HCT116 (cell line): Measurements from ENCODE around the gene FAM89B. TPM values are rescaled to one million over a fixed set of nuclear protein-coding genes. Genes with fewer than 3 reads are reported as not detected.

ENCODE experiments used
- ATAC-seq: fragments of 200-7000 bp; cut with Tn5 transposase; 2 replicates; pipeline ENCODE4 v1.9.1; 2020; ENCODE audit warnings: mild to moderate bottlenecking, moderate library complexity
- BruUV-seq: library from RNA; stranded (reverse); fragments of 400-500 nt; replicated peaks from 2 replicates; lab custom pipeline; 2021; lab: Mats Ljungman, UMichigan
- CTCF ChIA-PET: fragments of 300-600 bp; sonication (Branson Sonifier 250); formaldehyde crosslinking; loops from one replicate; lab custom pipeline; 2021; ENCODE audit warnings: antibody characterized with exemption; lab: Charles Lee
- POLR2A ChIA-PET: fragments of 300-600, 350-600 bp; sonication (Branson Sonifier 250); formaldehyde crosslinking; loops from one replicate; lab custom pipeline; 2021; ENCODE audit warnings: antibody characterized with exemption; lab: Charles Lee
- RAD21 ChIA-PET, 2 experiments: fragments of 300-600 bp; sonication (Branson Sonifier 250); formaldehyde crosslinking; loops; one replicate each; lab custom pipeline; 2023; ENCODE audit warnings: low total read pairs in 2 of 2; ENCODE audit not compliant: uncharacterized antibody in 2 of 2, unreplicated experiment in 2 of 2, low non-redundant PET in 1 of 2; lab: Charles Lee
- DNase-seq: peaks from one replicate; pipeline ENCODE4 v3.0.0-alpha.2; 2010; ENCODE audit warnings: low read depth, low spot score
- H2AFZ ChIP-seq: fragments of 200-600 bp; shearing (Covaris generic), sonication (generic); 2 replicates; pipeline ENCODE4 v1.6.1; 2017; ENCODE audit warnings: low read depth, mixed run types, mixed read lengths, antibody characterized with exemption, low read length; ENCODE audit not compliant: poor library complexity, severe bottlenecking
- H3K27ac ChIP-seq: 2 replicates; pipeline ENCODE4 v1.5.1; 2012; ENCODE audit warnings: low read depth, low read length
- H3K27me3 ChIP-seq: fragments of 200-600 bp; sonication (generic); 2 replicates; pipeline ENCODE4 v1.6.1; 2016; ENCODE audit warnings: mixed run types, low read length, mixed read lengths; ENCODE audit not compliant: insufficient read depth
- H3K36me3 ChIP-seq, 2 experiments: fragments of 200-500 bp in 1 of 2; fragments of 200-600 bp in 1 of 2; sonication (Bioruptor generic) in 1 of 2; sonication (generic) in 1 of 2; 2 replicates each; pipeline versions ENCODE4 v1.5.1 to v1.6.1; 2014 to 2016; ENCODE audit warnings: low read length in 2 of 2, inconsistent platforms in 1 of 2, mixed read lengths in 1 of 2, mixed run types in 1 of 2; ENCODE audit not compliant: insufficient read depth in 2 of 2, control insufficient read depth in 1 of 2
- H3K4me1 ChIP-seq, 2 experiments: fragments of 200-600 bp in 1 of 2; sonication (generic) in 1 of 2; 2 replicates each; pipeline versions ENCODE4 v1.5.1 to v1.6.1; 2012 to 2017; ENCODE audit warnings: low read length in 2 of 2, inconsistent platforms in 1 of 2, mild to moderate bottlenecking in 1 of 2, mixed read lengths in 1 of 2, mixed run types in 1 of 2, moderate library complexity in 1 of 2; ENCODE audit not compliant: insufficient read depth in 2 of 2, control insufficient read depth in 1 of 2
- H3K4me2 ChIP-seq: fragments of 200-600 bp; sonication (generic); 2 replicates; pipeline ENCODE4 v1.6.1; 2017; ENCODE audit warnings: mixed run types, low read length, mixed read lengths
- H3K4me3 ChIP-seq, 2 experiments: fragments of 200-600 bp in 1 of 2; sonication (generic) in 1 of 2; replicated peaks in 1 of 2; 2 replicates each; pipeline ENCODE4 v1.5.1; 2011 to 2016; ENCODE audit warnings: low read length in 2 of 2, control low read depth in 1 of 2, low read depth in 1 of 2, mild to moderate bottlenecking in 1 of 2, mixed read lengths in 1 of 2, mixed run types in 1 of 2
- H3K79me2 ChIP-seq: fragments of 200-600 bp; sonication (generic); 2 replicates; pipeline ENCODE4 v1.6.1; 2017; ENCODE audit warnings: mild to moderate bottlenecking, mixed run types, low read length, moderate library complexity, mixed read lengths; ENCODE audit not compliant: insufficient read depth
- H3K9ac ChIP-seq: fragments of 200-600 bp; sonication (generic); 2 replicates; pipeline ENCODE4 v1.6.1; 2016; ENCODE audit warnings: low read length, mixed read lengths
- H3K9me2 ChIP-seq: fragments of 200-600 bp; sonication (generic), shearing (Covaris generic); 2 replicates; pipeline ENCODE4 v1.6.1; 2017; ENCODE audit warnings: mixed run types, mild to moderate bottlenecking, moderate library complexity; ENCODE audit not compliant: insufficient read depth
- H3K9me3 ChIP-seq, 2 experiments: fragments of 200-500 bp in 1 of 2; fragments of 200-600 bp in 1 of 2; sonication (Bioruptor generic) in 1 of 2; sonication (generic) in 1 of 2; 2 replicates each; pipeline ENCODE4 v1.6.1; 2014 to 2017; ENCODE audit warnings: low read length in 2 of 2, mixed read lengths in 2 of 2, inconsistent platforms in 1 of 2, low read depth in 1 of 2, mild to moderate bottlenecking in 1 of 2, mixed run types in 1 of 2, moderate library complexity in 1 of 2; ENCODE audit not compliant: control insufficient read depth in 1 of 2, insufficient read depth in 1 of 2
- H4K20me1 ChIP-seq: fragments of 200-600 bp; sonication (generic), shearing (Covaris generic); 2 replicates; pipeline ENCODE4 v1.6.1; 2017; ENCODE audit warnings: mixed run types, mild to moderate bottlenecking, moderate library complexity; ENCODE audit not compliant: insufficient read depth
- CBX3 ChIP-seq: IDR thresholded peaks from 2 replicates; pipeline ENCODE4 v1.6.1; 2012; ENCODE audit warnings: low read depth
- EGR1 ChIP-seq: IDR thresholded peaks from 2 replicates; pipeline ENCODE4 v1.6.1; 2012; ENCODE audit warnings: low read depth
- FOSL1 ChIP-seq: IDR thresholded peaks from 2 replicates; pipeline ENCODE4 v1.6.1; 2012; ENCODE audit warnings: low read depth
- JUND ChIP-seq: IDR thresholded peaks from 2 replicates; pipeline ENCODE4 v1.6.1; 2012
- POLR2A ChIP-seq: IDR thresholded peaks from 2 replicates; pipeline ENCODE4 v1.7.0; 2011; ENCODE audit warnings: borderline replicate concordance; ENCODE audit not compliant: insufficient read depth, insufficient read length; ENCODE audit errors: extremely low read depth
- RAD21 ChIP-seq: IDR thresholded peaks from 2 replicates; pipeline ENCODE4 v1.6.1; 2012; ENCODE audit warnings: low read depth, mild to moderate bottlenecking
- SIN3A ChIP-seq: IDR thresholded peaks from 2 replicates; pipeline ENCODE4 v1.6.1; 2012; ENCODE audit warnings: low read depth
- TCF7L2 ChIP-seq: IDR thresholded peaks from 2 replicates; pipeline ENCODE4 v1.7.0; 2011; ENCODE audit warnings: borderline replicate concordance, inconsistent platforms; ENCODE audit not compliant: insufficient read depth, insufficient read length; ENCODE audit errors: extremely low read depth
- YY1 ChIP-seq: IDR thresholded peaks from 2 replicates; pipeline ENCODE4 v1.6.1; 2011; ENCODE audit warnings: low read length, low read depth, moderate library complexity, mild to moderate bottlenecking; ENCODE audit not compliant: insufficient replicate concordance; ENCODE audit errors: extremely low read depth
- ZFX ChIP-seq: fragments of 450-650 bp; IDR thresholded peaks from 2 replicates; pipeline ENCODE4 v1.6.1; 2017
- intact Hi-C: fragments of 100-400 bp; cut with micrococcal nuclease; formaldehyde crosslinking; loops from 2 replicates; pipeline ENCODE4 v1.10.0; 2022
- total RNA-seq: library from RNA; stranded (reverse); gene quantifications from one replicate; pipeline ENCODE4 v1.2.1, GENCODE V29; 2021; ENCODE audit not compliant: unreplicated experiment
- TF ChIP-seq, protein P1 (sequence below): IDR thresholded peaks from 2 replicates; pipeline ENCODE4 v1.6.1; 2012
- TF ChIP-seq, protein P2 (sequence below): IDR thresholded peaks from 2 replicates; pipeline ENCODE4 v1.6.1; 2012; ENCODE audit warnings: low read depth

The FAM89B gene
- total RNA-seq, 1 experiment from 2014 or later: 60.0 TPM

DNA sequence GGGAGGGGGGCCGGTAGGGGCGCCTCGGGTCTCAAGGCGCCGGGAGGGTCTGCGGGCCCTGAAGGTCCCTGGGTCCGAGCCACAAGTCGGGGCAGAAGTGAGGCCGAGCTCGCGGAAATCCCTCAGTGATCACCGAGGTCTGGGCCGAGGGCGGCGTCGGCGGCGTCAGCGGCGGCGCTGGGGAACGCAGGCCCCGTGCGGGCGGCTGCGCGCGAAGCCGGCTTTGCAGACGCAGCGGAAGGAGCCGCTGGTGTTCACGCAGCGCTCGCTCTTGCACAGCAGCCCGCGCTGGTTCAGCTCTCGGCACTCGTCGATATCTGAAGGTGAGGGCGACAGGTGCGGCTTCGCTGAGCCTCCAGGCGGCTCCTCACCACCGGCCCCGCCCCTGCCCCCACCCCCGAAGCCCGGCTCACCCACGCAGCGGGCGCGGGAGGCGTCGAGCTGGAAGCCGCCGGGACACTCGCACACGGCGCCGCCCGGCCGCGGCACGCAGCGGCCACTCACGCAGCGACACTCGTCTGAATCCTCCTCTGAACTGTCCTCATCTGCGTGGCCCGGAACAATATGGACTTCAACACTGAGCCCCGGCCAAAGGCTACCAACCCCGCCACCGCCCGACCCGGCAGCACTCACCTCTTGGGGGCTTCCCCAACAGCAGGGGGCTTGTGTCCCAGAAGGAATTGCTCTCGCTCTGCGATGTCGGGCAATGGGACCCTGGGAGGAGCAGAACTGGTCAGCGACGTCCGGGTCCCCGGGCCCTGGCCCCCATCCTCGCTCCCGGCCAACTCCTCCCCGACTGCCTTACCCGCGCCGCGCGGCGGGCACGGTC is 33.2 kb upstream of the FAM89B start:
- peaks cover 3 to 4% of the 10 kb centered on the region in 2 experiments; a peak in 3 of 4 replicates for H3K36me3 ChIP-seq
- H3K4me2 ChIP-seq: peak overlapping the region; percentile 94
- BruUV-seq: no TSS peak
- no peak overlapping the region for H2AFZ ChIP-seq
- intact Hi-C loops: no loop called here
- H3K9ac ChIP-seq: peak overlapping the region; percentile 82
- no peaks in the 10 kb centered on the region for H4K20me1 ChIP-seq
- ChIA-PET RAD21 (interaction anchor here (0.6 to 3.3 kb wide), 6 partner anchors 13 to 124 kb away, joined by 3 to 32 read pairs (median 4); partner anchors contain the start of genes FAM89B (in 2 of the 2) and ZNRD2 (in 1 of the 2)), POLR2A (interaction anchor here (1.2 to 2.8 kb wide), 8 partner anchors 14 to 63 kb away, joined by 3 to 16 read pairs (median 8); partner anchors contain the start of genes FAM89B, LTBP3, SCYL1 and ZNRD2), CTCF (interaction anchor here (0.6 to 4.6 kb wide), 8 partner anchors 13 to 76 kb away, joined by 3 to 89 read pairs (median 10); partner anchors contain the start of genes EHBP1L1, FAM89B, PCNX3 and SCYL1)
- TF ChIP-seq JUND (no peak), POLR2A (no peak), YY1 (no peak), CBX3 (no peak), RAD21 (no peak), SIN3A (no peak), ZFX (no peak), EGR1 (no peak), FOSL1 (no peak), TCF7L2 (no peak)
- TF ChIP-seq, protein P1, sequence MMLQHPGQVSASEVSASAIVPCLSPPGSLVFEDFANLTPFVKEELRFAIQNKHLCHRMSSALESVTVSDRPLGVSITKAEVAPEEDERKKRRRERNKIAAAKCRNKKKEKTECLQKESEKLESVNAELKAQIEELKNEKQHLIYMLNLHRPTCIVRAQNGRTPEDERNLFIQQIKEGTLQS: no peak
- TF ChIP-seq, protein P2, sequence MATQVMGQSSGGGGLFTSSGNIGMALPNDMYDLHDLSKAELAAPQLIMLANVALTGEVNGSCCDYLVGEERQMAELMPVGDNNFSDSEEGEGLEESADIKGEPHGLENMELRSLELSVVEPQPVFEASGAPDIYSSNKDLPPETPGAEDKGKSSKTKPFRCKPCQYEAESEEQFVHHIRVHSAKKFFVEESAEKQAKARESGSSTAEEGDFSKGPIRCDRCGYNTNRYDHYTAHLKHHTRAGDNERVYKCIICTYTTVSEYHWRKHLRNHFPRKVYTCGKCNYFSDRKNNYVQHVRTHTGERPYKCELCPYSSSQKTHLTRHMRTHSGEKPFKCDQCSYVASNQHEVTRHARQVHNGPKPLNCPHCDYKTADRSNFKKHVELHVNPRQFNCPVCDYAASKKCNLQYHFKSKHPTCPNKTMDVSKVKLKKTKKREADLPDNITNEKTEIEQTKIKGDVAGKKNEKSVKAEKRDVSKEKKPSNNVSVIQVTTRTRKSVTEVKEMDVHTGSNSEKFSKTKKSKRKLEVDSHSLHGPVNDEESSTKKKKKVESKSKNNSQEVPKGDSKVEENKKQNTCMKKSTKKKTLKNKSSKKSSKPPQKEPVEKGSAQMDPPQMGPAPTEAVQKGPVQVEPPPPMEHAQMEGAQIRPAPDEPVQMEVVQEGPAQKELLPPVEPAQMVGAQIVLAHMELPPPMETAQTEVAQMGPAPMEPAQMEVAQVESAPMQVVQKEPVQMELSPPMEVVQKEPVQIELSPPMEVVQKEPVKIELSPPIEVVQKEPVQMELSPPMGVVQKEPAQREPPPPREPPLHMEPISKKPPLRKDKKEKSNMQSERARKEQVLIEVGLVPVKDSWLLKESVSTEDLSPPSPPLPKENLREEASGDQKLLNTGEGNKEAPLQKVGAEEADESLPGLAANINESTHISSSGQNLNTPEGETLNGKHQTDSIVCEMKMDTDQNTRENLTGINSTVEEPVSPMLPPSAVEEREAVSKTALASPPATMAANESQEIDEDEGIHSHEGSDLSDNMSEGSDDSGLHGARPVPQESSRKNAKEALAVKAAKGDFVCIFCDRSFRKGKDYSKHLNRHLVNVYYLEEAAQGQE: no peak
- no peaks in the 10 kb centered on the region for H3K9me2 ChIP-seq
- H3K27ac ChIP-seq: peak overlapping the region; percentile 100
- no peak for DNase-seq
- H3K27me3 ChIP-seq: no peaks in the 10 kb centered on the region
- H3K4me1 ChIP-seq: peaks cover 13 to 39% of the 10 kb centered on the region in 2 experiments; a peak in 3 of 4 replicates
- no peaks in the 10 kb centered on the region for H3K9me3 ChIP-seq
- peak overlapping the region; percentile 68 to 85 for H3K4me3 ChIP-seq
- peak; percentile 10 for ATAC-seq
- H3K79me2 ChIP-seq: peaks cover 24% of the 10 kb centered on the region
